A673 (cell line): ENCODE data around the gene TBC1D24. TPM values are rescaled to one million over a fixed set of nuclear protein-coding genes. Genes with fewer than 3 reads are reported as not detected.

Experiments
- BruUV-seq: library from RNA; stranded (reverse); fragments of 400-500 nt; replicated peaks from 2 replicates; lab custom pipeline; 2021; lab: Mats Ljungman, UMichigan
- CTCF ChIA-PET: fragments of 300-600 bp; sonication (Branson Sonifier 250); formaldehyde crosslinking; loops from one replicate; lab custom pipeline; 2022; ENCODE audit warnings: antibody characterized with exemption; lab: Charles Lee
- POLR2A ChIA-PET: fragments of 300-600 bp; sonication (Branson Sonifier 250); formaldehyde crosslinking; loops from one replicate; lab custom pipeline; 2022; ENCODE audit warnings: antibody characterized with exemption; ENCODE audit not compliant: low non-redundant PET; lab: Charles Lee
- DNase-seq: peaks from one replicate; pipeline ENCODE4 v3.0.0-alpha.2; 2015; ENCODE audit warnings: low spot score
- H3K27ac ChIP-seq: fragments of 200-600 bp; sonication (generic); 2 replicates; pipeline ENCODE4 v1.5.1; 2016; ENCODE audit warnings: mixed run types, low read depth, mild to moderate bottlenecking, mixed read lengths, antibody characterized with exemption, low read length; ENCODE audit not compliant: poor library complexity, severe bottlenecking
- H3K27me3 ChIP-seq: fragments of 200-600 bp; sonication (generic); replicated peaks from 2 replicates; pipeline ENCODE4 v1.6.1; 2017; ENCODE audit warnings: mixed run types, low read depth, mild to moderate bottlenecking, mixed read lengths, antibody characterized with exemption, low read length; ENCODE audit not compliant: insufficient read depth, poor library complexity
- H3K36me3 ChIP-seq: fragments of 200-600 bp; sonication (generic); 2 replicates; pipeline ENCODE4 v1.6.1; 2016; ENCODE audit warnings: mixed run types, mild to moderate bottlenecking, mixed read lengths, antibody characterized with exemption, low read length; ENCODE audit not compliant: insufficient read depth, poor library complexity, severe bottlenecking
- H3K4me1 ChIP-seq: fragments of 200-600 bp; sonication (generic); 2 replicates; pipeline ENCODE4 v1.6.1; 2017; ENCODE audit warnings: mixed run types, mild to moderate bottlenecking, mixed read lengths, antibody characterized with exemption, low read length; ENCODE audit not compliant: insufficient read depth, poor library complexity, severe bottlenecking
- H3K4me3 ChIP-seq: fragments of 200-600 bp; sonication (generic); 2 replicates; pipeline ENCODE4 v1.5.1; 2016; ENCODE audit warnings: low read depth, mixed run types, mild to moderate bottlenecking, mixed read lengths, low read length; ENCODE audit not compliant: poor library complexity, severe bottlenecking
- H3K9me3 ChIP-seq: fragments of 200-600 bp; sonication (generic); 2 replicates; pipeline ENCODE4 v1.6.1; 2016; ENCODE audit warnings: mixed run types, low read depth, mild to moderate bottlenecking, mixed read lengths, antibody characterized with exemption, low read length; ENCODE audit not compliant: poor library complexity, severe bottlenecking
- EZH2 ChIP-seq: fragments of 200-600 bp; sonication (generic); IDR thresholded peaks from 2 replicates; pipeline ENCODE4 v1.6.1; 2017; ENCODE audit warnings: borderline replicate concordance, low read depth, mild to moderate bottlenecking, mixed read lengths, antibody characterized with exemption, low read length; ENCODE audit not compliant: poor library complexity, severe bottlenecking
- intact Hi-C: fragments of 100-400 bp; cut with micrococcal nuclease; formaldehyde crosslinking; loops from one replicate; pipeline ENCODE4 v1.10.0; 2022; ENCODE audit not compliant: unreplicated experiment
- total RNA-seq: library from RNA; stranded (reverse); gene quantifications from 2 replicates; pipeline ENCODE4 v1.2.3, GENCODE V29; 2021
- TF ChIP-seq, protein P1 (sequence below): fragments of 300-800, 200-600 bp; sonication (generic); conservative IDR thresholded peaks from 2 replicates; pipeline ENCODE4 v1.5.1; 2017; ENCODE audit warnings: low read depth, mild to moderate bottlenecking, antibody characterized with exemption, low read length, moderate library complexity, mixed read lengths

The TBC1D24 gene
- total RNA-seq, 1 experiment from 2014 or later: 24.2 TPM

DNA sequence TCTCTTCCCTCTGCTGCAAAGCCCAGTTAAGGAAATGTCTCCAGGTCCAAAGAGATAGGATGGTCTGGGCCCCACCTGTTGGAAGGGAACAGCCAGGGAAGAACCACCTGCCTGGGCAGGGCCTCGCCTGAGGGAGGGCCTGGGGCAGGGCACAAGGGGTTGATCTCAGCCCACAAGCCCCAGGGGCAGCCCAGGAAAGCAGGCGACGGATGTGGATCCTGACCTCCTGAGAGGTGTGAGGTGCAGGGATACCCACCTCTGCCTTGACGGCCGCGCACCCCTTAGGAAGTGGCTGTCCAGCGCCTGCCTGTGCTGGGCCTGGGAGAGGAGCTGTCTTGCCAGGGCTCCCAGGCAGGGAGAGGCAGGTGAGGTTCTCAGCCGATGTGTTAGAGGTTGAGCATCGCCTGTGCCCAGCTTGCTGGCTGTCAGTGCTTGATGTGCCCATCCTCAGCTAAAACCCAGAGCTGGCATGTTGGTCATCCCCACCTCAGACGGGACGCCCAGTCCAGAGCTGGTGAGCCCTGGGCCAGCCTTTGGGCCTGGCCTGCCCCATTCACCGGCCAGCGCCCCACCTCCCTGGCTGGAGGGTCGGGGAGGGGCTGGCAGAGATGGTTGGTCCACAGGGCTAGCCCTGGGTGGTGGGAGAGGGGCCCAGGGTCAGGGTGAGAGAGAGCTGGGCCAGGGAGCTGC, 55.8 kb downstream of the TBC1D24 start:
- CTCF ChIA-PET: no interaction called here
- BruUV-seq: no TSS peak
- peak overlapping the region; percentile 83 for H3K27ac ChIP-seq

DNA sequence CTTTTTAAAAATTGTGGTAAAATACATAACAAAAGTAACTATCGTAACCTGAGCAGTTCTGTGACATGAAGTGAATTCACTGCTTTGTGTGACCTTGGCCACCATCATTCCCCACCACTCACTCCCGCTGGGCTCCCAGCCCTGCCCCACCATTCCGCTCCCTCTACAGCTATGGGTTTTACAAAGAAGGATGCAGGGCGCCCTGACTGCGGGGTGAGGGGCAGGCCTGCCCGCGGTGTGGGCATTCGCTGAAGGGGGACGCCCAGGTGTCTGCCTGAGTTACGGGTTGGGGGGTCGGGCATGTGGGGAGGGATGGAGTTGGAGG, 56.4 kb downstream of the TBC1D24 start, which contains the start of gene CEMP1:
Gene CEMP1, minus strand, starts transcription at position 38 of the 325 bp plus-strand sequence. CDS start 335 bp downstream, outside the sequence.
- peaks cover 10% of the 10 kb centered on the region for H3K36me3 ChIP-seq
- H3K9me3 ChIP-seq: no peaks in the 10 kb centered on the region
- no peak for TF ChIP-seq EZH2
- TF ChIP-seq, protein P1, sequence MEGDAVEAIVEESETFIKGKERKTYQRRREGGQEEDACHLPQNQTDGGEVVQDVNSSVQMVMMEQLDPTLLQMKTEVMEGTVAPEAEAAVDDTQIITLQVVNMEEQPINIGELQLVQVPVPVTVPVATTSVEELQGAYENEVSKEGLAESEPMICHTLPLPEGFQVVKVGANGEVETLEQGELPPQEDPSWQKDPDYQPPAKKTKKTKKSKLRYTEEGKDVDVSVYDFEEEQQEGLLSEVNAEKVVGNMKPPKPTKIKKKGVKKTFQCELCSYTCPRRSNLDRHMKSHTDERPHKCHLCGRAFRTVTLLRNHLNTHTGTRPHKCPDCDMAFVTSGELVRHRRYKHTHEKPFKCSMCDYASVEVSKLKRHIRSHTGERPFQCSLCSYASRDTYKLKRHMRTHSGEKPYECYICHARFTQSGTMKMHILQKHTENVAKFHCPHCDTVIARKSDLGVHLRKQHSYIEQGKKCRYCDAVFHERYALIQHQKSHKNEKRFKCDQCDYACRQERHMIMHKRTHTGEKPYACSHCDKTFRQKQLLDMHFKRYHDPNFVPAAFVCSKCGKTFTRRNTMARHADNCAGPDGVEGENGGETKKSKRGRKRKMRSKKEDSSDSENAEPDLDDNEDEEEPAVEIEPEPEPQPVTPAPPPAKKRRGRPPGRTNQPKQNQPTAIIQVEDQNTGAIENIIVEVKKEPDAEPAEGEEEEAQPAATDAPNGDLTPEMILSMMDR: no peak
- no peaks in the 10 kb centered on the region for H3K27me3 ChIP-seq
- intact Hi-C loops: no loop called here
- peaks cover 5% of the 10 kb centered on the region for H3K4me1 ChIP-seq
- BruUV-seq: no TSS peak
- no peak for DNase-seq
- H3K4me3 ChIP-seq: peak within 1 kb of the TSS; percentile 61
- peak within 1 kb of the TSS; percentile 83 for H3K27ac ChIP-seq
- POLR2A ChIA-PET: interaction anchor here (0.6 to 0.7 kb wide), 2 partner anchors 205 to 932 kb away, joined by 6 to 11 read pairs; no protein-coding TSS in a partner anchor
- CTCF ChIA-PET: no interaction called here

More for the DNA sequence above, 55.8 kb downstream of the TBC1D24 start:
- peaks cover 5% of the 10 kb centered on the region for H3K4me1 ChIP-seq
- peak overlapping the region; percentile 61 for H3K4me3 ChIP-seq
- intact Hi-C loops: no loop called here
- H3K36me3 ChIP-seq: peaks cover 10% of the 10 kb centered on the region
- no peak for DNase-seq
- TF ChIP-seq, protein P1: no peak
- TF ChIP-seq EZH2: no peak
- H3K9me3 ChIP-seq: no peaks in the 10 kb centered on the region
- no peaks in the 10 kb centered on the region for H3K27me3 ChIP-seq
- POLR2A ChIA-PET: interaction anchor here (0.6 to 0.7 kb wide), 2 partner anchors 205 to 933 kb away, joined by 6 to 11 read pairs; no protein-coding TSS in a partner anchor

DNA sequence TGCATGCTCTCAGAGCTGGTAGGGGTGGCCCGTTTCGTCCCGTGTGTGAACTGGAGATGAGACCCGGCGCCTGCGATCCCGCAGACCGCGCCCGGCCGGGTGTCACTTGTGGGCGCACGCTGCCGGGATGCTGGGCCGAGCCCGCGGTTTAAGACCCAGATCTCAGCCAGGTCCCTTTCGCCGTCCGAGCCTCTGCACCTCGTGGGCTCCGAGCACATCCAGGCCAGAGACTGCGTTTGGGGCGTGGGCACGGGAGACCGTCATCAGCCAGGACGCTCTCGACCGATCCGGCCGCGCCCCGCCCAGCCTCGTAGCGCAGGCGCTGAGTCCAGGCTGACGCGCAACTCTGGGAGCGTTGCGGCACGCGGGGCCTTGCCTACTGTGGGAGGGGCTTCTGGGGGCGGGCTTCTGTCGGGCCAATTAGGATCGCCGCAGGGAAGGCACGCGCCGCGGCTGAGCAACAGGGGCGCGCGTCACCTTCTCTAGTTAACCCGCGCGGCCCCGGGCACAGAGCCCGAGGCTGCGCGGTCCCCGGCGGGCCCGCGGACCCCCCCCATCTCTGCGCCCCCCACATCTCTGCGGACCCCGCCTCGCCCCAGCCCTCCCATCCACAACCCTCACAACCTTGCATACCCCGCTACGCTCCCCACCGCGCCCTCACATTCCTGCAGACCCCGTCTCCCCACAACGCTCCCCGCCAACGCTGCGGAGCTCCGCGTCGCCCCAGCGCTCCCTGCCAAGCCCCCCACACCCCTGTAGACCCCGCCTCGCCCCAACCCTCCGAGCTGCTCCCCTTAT, 57.0 kb downstream of the TBC1D24 start:
- ChIA-PET CTCF (no interaction called here), POLR2A (interaction anchor here (0.7 kb wide), 1 partner anchor 206 kb away, joined by 11 read pairs; no protein-coding TSS in a partner anchor)
- Histone ChIP-seq H3K27me3 (no peaks in the 10 kb centered on the region), H3K36me3 (peaks cover 10% of the 10 kb centered on the region), H3K9me3 (no peaks in the 10 kb centered on the region), H3K4me1 (peaks cover 5% of the 10 kb centered on the region), H3K27ac (peak overlapping the region; percentile 83), H3K4me3 (peak overlapping the region; percentile 61)
- intact Hi-C loops: no loop called here
- DNase-seq: peak; percentile 98
- no TSS peak for BruUV-seq
- TF ChIP-seq, protein P1: no peak
- no peak for TF ChIP-seq EZH2
